K562 (cell line): Measurements from ENCODE around the gene WNK1. TPM values are rescaled to one million over a fixed set of nuclear protein-coding genes. Genes with fewer than 3 reads are reported as not detected.

Experiments used
- ATF7 ChIP-seq: fragments of 450-650 bp; IDR thresholded peaks from 2 replicates; pipeline ENCODE4 v1.7.1; 2014; ENCODE audit warnings: mild to moderate bottlenecking, moderate library complexity
- CBFA2T3 ChIP-seq: fragments of 450-650 bp; IDR thresholded peaks from 2 replicates; pipeline ENCODE4 v1.6.1; 2017
- CCNT2 ChIP-seq: IDR thresholded peaks from 2 replicates; pipeline ENCODE4 v1.6.1; 2011; ENCODE audit warnings: borderline replicate concordance, low read depth, mild to moderate bottlenecking, moderate library complexity, mixed read lengths, low read length; ENCODE audit not compliant: insufficient read length; ENCODE audit errors: extremely low read depth
- CHAMP1 ChIP-seq: fragments of 450-650 bp; IDR thresholded peaks from 2 replicates; pipeline ENCODE4 v1.6.1; 2016; ENCODE audit warnings: mild to moderate bottlenecking
- DPF2 ChIP-seq: fragments of 450-650 bp; IDR thresholded peaks from 2 replicates; pipeline ENCODE4 v1.6.1; 2016
- EHMT2 ChIP-seq: fragments of 450-650 bp; IDR thresholded peaks from 2 replicates; pipeline ENCODE4 v1.6.1; 2018; ENCODE audit warnings: antibody characterized with exemption
- HDAC1 ChIP-seq, 2 experiments: fragments of 450-650 bp; IDR thresholded peaks; 2 replicates each; pipeline ENCODE4 v1.6.1; 2016 to 2017; ENCODE audit warnings: inconsistent platforms in 1 of 2, mild to moderate bottlenecking in 1 of 2, moderate library complexity in 1 of 2
- L3MBTL2 ChIP-seq: fragments of 450-650 bp; IDR thresholded peaks from 2 replicates; pipeline ENCODE4 v1.6.1; 2016; ENCODE audit warnings: mild to moderate bottlenecking, moderate library complexity
- LEF1 ChIP-seq: fragments of 450-650 bp; IDR thresholded peaks from 2 replicates; pipeline ENCODE4 v1.6.1; 2016; ENCODE audit warnings: mild to moderate bottlenecking
- MAX ChIP-seq: sonication (generic); formaldehyde crosslinking; IDR thresholded peaks from 2 replicates; pipeline ENCODE4 v1.9.0; 2022; ENCODE audit warnings: mild to moderate bottlenecking, missing genetic modification reagents
- NCOA1 ChIP-seq: fragments of 450-650 bp; IDR thresholded peaks from 2 replicates; pipeline ENCODE4 v1.6.1; 2016; ENCODE audit warnings: low read depth
- PKNOX1 ChIP-seq: fragments of 450-650 bp; IDR thresholded peaks from 2 replicates; pipeline ENCODE4 v1.6.1; 2016
- PTBP1 ChIP-seq: fragments of 200-400 bp; formaldehyde crosslinking; IDR thresholded peaks from 2 replicates; pipeline ENCODE4 v1.6.1; 2017; ENCODE audit warnings: low read depth, low read length
- PTRF ChIP-seq: fragments of 450-650 bp; IDR thresholded peaks from 2 replicates; pipeline ENCODE4 v1.6.1; 2016; ENCODE audit warnings: mild to moderate bottlenecking, missing genetic modification characterization, missing compliant biosample characterization
- SPI1 ChIP-seq: IDR thresholded peaks from 2 replicates; pipeline ENCODE4 v1.6.1; 2011; ENCODE audit warnings: low read depth, low read length, control low read depth, borderline replicate concordance
- TAL1 ChIP-seq: fragments of 450-650 bp; IDR thresholded peaks from 2 replicates; pipeline ENCODE4 v1.6.1; 2016; ENCODE audit warnings: mild to moderate bottlenecking
- ZKSCAN8 ChIP-seq: fragments of 200-800 bp; sonication (Bioruptor generic); IDR thresholded peaks from 2 replicates; pipeline ENCODE4 v1.6.1; 2016; ENCODE audit warnings: missing genetic modification characterization, missing compliant biosample characterization
- ZNF592 ChIP-seq: fragments of 450-650 bp; IDR thresholded peaks from 2 replicates; pipeline ENCODE4 v1.6.1; 2017; ENCODE audit warnings: antibody characterized with exemption, mild to moderate bottlenecking
- ZNF780A ChIP-seq: fragments of 250-450 bp; sonication (Bioruptor Pico); IDR thresholded peaks from 2 replicates; pipeline ENCODE4 v1.5.0; 2021; ENCODE audit warnings: mild to moderate bottlenecking
- polyA plus RNA-seq, 8 experiments: library from polyadenylated mRNA; depleted of rRNA in 4 of 8; stranded (reverse) in 5 of 8; unstranded in 3 of 8; fragments of >200 nt; fragmentation: Nextera tagmentation in 2 of 8; fragmentation: Illumina TruSeq in 1 of 8; extraction: Ambion mirVana in 2 of 8; extraction: Trizol in 1 of 8; gene quantifications; 2 replicates each; pipeline versions ENCODE4 v1.2.1 to v1.2.3, GENCODE V29; 2011 to 2014; ENCODE audit warnings: inconsistent platforms in 1 of 8, missing spikeins in 1 of 8
- total RNA-seq, 7 experiments: library from RNA; depleted of rRNA in 6 of 7; stranded (reverse); fragments of >200 nt in 6 of 7; fragmentation: Illumina TruSeq in 2 of 7; extraction: Trizol in 2 of 7; gene quantifications; 2 replicates each; pipeline versions ENCODE4 v1.2.1 to v1.2.3, GENCODE V29; 2011 to 2021; ENCODE audit warnings: low replicate concordance in 1 of 7

The WNK1 gene
- total and polyA plus RNA-seq, 9 of the 15 experiments (the other 6 are each of a cell fraction or from before 2014, with no cell fraction given): 4.3 to 73.9 (median 31.0) TPM

- TF ChIP-seq PTBP1 (no peak), L3MBTL2 (peak; percentile 54; the same call in 1 of the 2 replicates), MAX (CRISPR knock-in tag) (peak; percentile 44; the same call in 1 of the 2 replicates), HDAC1 (IDR thresholded peaks at IDR 0.05) (0 out of 4 replicates have a peak, but pooled peaks of 1 of the 2 experiments have one; percentile 9), LEF1 (peak; percentile 67), PTRF (tag) (no peak), ZNF592 (peak; percentile 81), CBFA2T3 (peak; percentile 80), CHAMP1 (peak; percentile 26; the same call in 1 of the 2 replicates), PKNOX1 (peak; percentile 61), TAL1 (peak; percentile 59), EHMT2 (peak; percentile 21; the same call in 1 of the 2 replicates), ZKSCAN8 (CRISPR knock-in tag) (no peak), ZNF780A (CRISPR knock-in tag) (no peak), CCNT2 (peak; percentile 45), ATF7 (peak; percentile 74; the same call in 1 of the 2 replicates), SPI1 (no peak), NCOA1 (peak; percentile 39; the same call in 1 of the 2 replicates), DPF2 (peak; percentile 73)
Measured at GRCh38 chr12:716506-716905, 35.9 kb upstream of the WNK1 start (continued).
